Cerebellar nuclear complex (tissue), 1 donor: ENCODE data around the gene COL6A3.
"Not testable (repeated sequence)": the region's sequence is repeated elsewhere in the genome, so short reads cannot be mapped to it uniquely, and the experiment has no call there.

Source experiments
- DNase-seq, 2 experiments: peaks; one replicate each; lab custom pipeline; 2025; lab: John Stamatoyannopoulos, UW

The COL6A3 gene

DNA sequence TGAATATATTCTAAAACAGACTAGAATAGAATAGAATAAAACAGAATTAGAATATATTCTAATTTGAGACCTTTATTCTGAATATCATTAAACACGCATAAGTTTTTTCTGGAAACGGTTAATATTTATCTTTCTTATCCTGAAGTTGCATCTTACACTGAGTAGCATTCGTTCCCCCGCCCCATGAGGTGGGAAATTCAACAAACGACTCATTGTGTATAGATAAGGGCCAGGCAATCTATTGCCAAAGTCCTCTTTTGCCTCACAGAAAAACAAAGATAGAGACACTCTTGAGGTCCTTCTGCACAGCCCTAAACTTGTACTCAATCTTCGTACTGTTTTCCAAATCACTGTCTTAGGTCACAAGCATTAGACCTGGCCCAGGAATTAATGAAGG is 98.1 kb downstream of the COL6A3 start:
- no peak for DNase-seq

DNA sequence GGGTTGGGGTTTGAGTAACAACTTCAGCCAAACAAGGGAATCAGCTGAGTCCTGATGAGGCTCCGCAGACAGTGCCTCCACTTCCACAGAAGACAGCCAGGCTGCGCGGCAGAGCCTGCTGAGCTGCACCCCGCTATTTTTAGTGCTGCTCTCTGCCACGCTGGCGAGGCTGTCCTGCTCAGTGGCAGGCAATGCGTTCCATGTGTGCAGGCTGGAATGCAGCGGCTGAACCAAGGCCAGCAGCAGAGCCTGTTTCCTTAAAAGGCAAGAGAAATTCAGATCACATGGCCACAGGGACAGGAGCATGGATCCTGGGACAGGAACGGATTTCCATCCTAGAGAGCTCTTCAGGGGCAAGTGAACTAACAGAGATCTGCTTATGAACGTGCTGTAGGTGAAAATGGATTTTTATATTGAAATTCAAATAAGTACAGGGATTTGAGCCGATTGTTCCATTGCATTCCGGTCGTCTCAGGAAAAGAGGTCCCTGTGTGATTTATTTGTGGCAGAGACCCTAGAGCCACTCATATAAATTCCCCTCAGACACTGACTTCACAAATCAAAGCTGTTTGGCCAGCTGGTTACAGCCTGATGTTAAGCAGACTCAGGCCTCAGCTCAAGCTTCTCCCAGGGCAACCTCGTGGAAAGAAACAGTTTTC is 98.7 kb downstream of the COL6A3 start:
- DNase-seq, result no peak

DNA sequence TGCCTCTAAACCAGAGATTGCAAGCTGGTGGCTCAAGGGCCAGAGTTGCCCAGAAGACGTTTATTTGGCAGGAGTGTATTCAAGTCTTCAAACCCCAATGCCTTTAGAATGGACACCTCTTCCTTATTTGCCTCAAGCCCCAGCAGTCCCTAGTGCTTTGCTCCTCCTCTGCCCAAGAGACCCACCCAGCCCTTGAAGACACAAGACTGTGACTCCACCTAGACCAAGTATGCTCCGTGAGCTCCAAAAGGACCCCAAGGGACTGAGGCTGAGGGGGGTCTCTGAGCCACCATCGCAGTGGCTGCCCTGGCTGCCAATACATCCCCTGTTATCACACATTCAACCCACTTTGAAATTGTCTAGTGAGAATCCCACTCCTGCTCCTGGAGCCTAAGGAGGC is 99.3 kb downstream of the COL6A3 start:
- DNase-seq, result no peak

DNA sequence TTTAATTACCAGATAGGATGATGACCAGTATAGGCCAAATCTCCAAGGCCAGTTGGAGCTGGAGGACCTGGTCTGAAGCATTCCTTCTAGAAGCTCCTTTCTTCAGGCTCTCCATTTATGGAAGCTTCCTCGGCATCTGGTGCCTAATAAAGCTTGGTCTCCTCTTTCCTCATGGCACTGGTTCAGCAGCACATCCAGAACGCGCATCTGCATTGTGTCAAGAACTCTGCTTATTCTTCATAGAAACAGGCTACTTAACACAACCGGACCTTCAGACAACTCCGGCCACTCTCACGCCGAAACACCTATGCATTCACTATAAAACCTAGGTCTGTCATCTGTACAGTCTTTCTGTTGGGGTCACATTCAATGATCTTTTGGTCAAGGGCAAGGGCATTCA is 99.8 kb downstream of the COL6A3 start:
- DNase-seq, result no peak

DNA sequence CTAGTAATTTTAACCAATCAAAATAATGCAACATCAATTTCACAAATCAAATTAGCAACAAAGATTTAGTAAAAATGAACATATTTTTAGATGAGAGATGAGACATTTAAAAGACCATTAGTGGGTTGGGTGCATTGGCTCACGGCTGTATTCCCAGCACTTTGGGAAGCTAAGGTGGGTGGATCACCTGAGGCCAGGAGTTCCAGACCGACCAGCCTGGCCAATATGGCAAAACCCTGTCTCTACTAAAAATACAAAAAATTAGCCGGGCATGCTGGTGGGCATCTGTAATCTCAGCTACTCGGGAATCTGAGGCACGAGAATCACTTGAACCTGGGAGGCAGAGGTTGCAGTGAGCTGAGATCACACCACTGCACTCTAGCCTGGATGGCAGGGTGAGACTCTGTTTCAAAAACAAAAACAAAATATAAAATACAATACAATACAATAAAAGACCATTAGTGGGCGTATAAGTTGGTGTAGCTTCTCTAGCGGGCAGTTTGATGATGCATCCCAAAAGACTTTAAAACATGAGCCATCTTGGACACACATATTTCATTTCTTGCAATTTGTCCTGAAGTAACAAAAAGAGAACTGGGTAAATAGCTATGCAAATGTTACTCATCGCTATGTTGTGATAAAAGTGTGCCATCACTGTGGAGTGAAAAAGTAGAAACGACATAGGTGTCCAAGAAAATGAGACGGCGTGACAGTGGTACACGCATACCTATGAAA is 101.8 kb downstream of the COL6A3 start:
- DNase-seq, result no peak

DNA sequence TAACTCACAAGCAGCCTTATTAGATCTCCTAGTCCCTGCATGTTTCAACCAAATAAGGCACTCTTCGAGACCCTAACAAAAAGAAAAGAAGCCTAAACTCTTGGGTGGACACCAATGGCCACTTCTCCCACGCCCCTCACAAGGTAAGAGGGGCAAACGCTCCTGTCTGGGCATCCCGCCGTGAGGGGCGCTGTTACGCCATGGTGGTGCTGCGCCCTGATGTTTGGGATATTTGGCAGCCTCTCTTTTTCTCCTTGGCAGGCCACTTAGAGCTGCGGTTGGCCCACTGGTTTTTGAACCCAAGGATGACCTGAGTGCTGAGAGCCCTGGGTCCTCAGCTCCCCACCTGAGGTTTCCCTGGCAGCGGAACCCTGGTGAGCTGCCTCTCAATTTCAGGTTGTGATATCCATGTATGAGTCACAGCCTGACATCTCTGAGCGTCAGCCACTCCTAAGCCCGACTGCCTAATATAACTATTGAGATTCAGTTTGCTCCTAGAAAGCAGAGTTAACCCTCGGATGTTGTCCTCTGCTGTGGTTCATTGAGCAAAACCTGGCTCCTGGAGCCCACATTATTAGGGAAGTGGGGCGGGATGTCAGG is 103.3 kb downstream of the COL6A3 start:
- DNase-seq, result no peak

DNA sequence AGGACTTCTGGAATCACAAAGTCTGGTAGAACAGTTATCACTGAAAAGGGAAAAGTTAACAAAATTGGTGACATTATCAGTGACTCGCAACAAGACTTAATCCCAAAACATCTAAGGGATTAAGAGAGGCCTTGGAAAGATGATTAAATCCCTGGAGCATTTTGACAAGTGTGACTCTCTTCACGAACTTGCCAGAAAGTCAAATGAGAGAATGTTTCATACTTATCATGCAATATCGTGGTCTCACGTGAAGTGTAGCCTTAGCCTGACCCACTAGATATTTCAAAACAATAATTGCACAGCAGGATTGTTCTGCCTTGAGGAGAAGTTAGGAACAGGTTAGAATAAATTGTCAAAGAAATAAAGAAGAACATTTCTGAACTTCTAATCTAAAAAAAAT is 104.5 kb downstream of the COL6A3 start:
- DNase-seq, result no peak

DNA sequence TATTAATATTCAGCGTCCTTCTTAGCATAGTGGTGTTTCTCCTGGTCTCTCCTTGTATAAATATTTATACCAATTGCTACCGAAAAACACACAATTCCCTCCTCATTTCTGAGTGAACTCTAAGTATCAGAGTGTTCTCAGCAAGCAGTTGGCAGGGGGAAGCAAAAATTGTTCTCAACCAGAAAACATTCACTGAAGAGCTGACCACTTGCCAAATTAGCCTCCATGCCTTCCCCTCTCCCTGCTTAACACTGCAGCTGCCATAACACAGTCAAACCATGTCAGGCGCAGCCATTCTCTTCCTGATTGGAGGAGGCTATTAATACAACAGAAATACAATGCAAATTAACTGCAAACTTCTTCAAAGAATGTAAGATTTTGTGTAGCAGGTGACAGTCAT is 105.0 kb downstream of the COL6A3 start:
- DNase-seq, result no peak

DNA sequence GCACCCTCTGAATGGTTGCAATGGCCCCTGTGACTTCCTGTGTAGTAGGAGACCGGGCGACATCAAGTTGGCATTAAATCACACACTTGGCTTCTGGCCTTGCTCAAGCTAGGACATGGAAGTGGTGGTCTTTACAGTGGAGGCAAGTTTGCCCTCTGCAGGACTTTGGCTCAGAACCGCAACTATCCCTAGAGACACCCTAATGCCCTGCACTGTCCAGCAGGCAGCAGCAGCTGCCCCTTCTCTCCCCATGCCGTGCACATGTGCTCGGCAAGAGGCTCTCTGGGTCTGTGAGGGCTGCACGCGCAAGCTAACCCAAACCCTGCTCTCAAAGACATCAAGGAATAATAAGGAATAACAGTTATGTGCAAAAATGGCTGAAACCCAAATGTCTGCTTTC is 106.5 kb downstream of the COL6A3 start:
- DNase-seq, result no peak

DNA sequence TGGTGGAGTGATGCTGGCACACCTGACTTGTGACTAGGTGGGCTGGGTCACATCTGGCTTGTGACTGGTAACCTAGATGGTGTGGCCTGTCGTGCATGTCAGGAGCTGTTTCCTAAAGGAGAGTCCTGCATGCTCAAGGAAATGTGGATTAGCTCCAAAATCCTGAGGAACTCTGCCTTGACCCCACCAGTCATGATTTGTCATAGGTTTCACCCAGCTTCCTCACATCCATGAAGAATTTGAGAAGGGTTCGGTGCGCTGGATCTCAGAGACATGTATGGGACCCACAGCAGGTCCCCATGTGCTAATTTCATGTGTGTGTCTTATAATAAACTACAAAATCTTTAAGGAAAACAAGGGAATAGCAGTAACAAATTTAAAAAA is 107.2 kb downstream of the COL6A3 start:
- DNase-seq, result no peak

DNA sequence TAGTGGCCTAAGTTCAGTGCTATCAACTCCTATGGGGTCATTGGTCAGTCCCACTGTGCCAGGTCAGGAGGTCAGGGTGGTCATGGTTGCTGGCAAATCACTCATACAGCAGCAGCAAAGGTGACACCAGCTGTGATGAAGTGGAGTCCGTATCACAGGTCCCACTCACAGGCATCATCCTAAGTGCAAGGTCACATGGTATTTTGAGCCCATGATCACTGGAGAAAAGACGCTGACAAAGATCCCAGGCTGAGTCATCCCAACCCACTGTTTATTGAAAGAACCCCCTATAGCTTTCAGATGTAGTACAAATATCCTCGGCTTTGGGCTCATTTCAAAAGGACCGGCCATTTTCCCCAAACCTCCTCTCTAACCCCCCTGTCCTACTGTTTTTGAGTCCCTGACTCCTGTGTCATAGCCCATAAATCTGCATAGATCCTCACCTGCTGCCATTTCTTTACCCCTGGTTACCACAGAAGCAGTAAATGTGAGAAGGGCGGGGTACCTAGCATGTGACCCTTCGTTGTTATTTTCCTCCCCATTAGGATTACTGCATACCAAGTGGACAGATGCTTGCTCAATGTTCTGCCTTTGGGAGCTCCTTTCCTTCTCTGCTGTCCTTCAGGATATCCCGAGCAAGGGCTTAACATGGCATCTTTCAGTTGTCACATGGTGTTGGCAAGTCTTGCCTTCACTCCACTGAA is 107.7 kb downstream of the COL6A3 start:
- DNase-seq, result no peak

DNA sequence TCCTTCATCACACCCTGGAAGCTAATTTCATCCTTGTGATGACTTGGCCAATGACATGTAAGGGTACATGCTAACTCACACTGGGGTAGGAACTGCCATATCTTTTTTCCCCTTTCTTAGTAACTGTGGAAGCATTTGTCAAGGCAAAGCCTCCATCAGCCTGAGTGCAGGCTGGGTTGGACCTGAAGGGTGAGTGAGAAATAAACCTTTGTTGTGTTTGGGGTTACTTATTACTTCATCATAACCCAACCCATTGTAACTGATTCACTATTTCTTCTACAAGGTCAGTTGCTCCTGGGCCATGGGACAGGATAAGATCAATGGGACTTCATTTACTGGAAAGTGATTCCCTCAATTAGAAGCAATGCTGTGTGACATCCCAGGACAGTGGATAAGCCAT is 108.4 kb downstream of the COL6A3 start:
- DNase-seq, result no peak

DNA sequence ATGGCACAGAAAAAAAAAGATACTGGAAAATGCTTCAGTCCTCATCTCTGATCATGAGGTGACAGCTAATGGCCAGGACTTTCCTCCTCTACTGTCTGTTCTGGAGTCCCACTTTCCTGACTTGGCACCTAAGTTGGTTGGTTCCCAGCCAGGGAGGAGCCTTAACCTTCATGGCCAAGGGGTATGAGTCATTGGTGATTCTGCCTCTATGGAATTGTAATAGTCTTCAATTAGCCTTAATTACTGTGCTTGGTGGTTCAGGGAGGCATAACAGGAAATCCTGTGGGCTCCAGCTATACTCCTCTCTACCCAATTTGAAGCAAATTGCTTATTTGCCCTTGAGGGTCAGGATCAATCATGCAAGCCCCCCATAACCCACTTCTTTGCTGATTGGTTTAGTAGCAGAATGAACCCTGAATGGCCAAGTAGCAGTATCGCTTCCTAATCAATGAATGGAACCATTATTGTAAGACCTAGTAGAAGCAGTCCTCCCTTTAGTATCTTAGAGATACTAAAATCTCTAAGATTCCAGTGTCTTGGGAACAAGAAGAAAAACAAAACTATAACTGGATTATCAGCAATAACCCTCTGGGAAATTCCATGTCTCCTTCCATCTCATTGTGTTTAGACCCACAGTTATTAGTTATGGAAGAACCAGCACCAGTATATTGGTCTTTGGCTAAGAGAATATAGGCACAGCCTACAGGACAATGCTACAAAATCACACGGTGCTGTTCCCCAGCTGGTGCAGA is 109.0 kb downstream of the COL6A3 start:
- DNase-seq, result no peak

DNA sequence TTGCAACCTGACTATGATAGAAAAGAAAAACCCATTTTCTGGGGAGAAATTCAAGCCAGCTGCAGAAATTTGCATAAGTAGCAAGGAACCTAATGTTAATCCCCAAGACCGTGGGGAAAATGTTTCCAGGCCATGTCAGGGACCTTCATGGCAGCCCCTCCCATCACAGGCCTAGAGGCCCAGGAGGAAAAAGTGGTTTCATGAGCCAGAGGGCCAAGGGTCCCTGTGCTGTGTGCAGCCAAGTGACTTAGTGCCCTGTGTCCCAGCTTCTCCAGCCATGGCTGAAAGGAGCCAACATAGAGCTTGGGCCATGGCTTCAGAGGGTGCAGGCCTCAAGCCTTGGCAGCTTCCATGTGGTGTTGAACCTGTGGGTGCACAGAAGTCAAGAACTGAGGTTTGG is 110.7 kb downstream of the COL6A3 start:
- DNase-seq, result not testable (repeated sequence)

DNA sequence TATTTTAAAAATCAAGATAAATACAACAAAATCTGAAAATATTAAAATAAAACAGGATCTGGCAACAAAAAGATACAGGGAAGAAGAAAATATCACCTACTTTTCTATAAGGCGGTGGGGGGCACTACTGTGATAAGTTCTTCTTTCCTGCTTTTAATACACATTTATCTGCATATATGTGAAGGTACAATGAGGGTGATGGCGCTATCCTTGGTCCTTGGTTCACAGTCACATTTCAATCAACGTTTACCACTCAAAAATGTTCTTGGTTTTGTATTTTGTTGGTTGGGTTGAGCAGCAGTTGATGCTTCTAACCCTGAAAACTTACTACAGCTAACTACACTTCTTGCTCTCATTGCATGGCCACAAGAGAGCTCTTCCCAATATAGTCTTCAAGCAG is 112.4 kb downstream of the COL6A3 start:
- no peak for DNase-seq

DNA sequence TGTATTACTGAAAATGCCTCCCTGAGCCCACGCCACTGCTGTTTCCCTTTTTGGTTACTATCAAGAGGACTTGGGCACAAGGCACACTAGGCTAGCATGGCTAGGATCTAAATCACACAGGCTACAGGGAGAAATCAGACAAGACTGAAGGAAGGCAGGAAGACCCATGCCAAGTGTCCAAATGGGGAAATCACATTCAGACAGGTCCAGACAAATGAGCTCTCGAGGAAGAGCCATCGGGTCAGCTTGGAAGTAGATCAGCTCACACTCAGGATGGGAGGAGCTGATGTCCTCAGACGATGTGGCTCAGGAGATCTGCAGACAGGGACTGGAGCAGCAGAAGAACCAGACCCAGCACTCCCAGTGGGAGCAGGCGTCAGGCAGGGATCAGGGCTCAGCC is 113.2 kb downstream of the COL6A3 start:
- DNase-seq, result no peak

DNA sequence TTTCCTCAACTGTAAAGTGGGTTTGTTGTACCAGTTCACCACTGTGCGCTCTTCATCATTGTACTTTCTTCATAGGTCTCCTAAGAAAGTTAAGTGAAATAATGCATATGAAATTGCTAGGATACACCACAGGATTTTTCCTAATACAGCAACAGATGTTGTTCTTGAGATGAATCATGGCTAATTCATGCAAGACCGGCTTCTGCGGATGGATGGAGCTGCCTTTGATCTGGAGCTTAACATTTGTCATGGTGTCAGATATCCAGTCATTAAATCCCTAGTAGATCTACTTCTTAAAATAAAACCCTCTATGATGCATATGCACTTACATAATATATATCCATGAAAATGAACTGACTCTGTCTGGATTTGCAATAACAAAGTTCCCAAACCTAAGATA is 114.1 kb downstream of the COL6A3 start:
- no peak for DNase-seq

DNA sequence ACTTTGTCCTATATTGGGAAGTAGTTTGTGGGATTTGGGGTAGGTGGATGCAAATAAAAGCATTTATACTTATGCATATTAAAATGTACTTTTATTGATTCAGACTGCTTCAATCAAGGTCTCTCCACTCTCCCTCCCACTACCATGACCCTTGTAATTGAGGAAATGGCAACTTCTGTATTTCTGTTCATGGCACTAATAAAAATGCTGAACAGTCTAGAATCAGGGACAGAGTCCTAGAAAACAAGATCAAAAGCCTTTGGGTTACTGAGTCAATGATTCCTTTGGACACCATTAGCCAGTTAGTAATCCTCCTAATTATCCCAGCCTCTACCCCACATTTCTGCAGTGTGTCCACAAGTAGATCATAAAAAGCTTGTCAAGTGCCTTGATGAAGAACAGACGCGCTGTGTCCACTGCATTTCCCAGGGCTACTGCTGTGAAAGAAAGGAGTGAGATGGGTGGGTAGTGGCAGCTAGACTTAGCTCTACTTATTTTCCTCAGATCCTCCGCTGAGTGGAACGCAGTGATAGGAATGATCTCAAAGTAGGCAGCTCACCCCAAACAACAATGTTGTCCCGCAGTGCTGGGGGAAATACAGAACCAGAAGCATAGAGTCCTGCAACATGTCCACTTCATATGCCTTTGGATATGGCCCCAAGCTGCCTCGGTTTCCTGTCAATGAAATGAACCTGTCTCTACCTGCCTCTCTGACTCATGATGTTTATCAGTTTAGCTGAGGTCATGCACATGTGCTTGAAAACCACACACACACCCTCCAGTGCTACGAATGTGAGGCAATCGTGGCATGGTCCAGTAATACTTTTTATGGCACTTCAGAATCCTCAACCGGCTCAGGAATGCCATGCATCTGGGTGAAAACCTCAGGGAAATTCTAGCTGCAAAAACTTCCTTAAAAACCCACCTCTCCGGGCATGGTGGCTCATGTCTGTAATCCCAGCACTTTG is 115.5 kb downstream of the COL6A3 start:
- no peak for DNase-seq

DNA sequence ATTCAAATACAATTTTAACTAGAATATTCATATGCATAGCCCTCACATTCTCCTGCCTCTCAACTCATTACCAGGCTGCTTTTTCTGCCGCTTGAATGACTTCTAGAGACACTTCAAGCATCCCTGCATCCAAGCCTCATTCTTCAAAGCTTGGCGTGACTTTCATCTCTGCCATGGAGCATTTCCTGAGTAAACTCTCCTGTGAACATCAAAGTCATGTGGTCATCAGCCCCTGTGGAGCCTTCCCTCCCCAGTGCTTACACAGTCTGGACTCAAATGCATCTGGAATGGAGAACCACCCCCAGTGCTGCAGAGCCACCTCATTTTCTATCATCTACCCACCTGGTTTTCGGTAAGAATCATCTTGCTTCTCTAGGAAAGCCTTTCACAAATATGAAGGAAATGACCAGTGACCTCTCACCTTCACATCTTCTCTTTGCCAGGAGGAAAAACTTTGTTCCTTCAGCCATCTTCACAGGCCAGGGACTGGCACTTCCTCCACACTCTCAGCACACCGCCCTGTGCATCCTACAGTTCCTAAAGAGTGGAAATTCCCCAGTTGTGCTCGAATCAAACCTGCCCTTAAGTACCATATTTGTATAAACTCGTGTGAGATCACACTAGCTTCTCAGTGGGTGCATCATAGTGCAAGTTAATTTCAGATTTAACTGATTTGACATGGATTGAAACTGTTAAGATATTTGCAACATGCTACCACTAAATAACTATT is 116.4 kb downstream of the COL6A3 start:
- DNase-seq, result no peak

DNA sequence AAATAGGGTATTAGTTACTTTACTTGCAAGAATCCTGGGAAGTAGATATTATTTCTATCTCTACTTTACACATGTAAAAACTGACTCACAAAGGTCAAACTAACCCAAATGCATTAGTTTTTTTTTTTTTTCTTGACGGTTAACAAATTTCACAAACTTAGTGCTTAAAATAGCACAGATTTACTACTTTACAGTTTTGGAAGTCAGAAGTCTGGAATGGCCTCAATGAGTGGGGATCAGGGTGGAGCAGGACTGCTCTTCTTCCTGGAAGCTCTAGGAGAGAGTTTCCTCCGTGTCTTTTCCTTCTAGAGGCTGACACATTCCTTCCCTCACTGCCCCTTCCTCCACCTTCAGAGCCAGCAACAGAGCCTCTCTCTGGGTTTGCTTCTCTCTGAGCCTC is 117.2 kb downstream of the COL6A3 start:
- DNase-seq, result no peak
